Measurements from ENCODE around the gene C11orf65.

The C11orf65 gene, protein sequence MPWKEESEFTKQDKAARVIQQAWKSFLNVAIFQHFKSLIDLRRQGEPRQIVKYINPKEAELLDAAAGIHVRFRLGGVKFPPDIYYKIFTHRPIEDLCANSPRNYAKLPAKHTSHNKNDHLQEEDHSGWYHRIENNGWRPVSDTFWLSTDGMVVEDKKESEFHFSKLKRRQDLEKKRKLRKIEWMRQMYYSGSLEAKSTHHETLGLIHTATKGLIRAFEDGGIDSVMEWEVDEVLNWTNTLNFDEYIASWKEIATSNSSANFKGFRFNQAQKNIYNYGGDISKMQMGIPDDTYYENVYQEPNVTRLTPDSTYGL

DNA sequence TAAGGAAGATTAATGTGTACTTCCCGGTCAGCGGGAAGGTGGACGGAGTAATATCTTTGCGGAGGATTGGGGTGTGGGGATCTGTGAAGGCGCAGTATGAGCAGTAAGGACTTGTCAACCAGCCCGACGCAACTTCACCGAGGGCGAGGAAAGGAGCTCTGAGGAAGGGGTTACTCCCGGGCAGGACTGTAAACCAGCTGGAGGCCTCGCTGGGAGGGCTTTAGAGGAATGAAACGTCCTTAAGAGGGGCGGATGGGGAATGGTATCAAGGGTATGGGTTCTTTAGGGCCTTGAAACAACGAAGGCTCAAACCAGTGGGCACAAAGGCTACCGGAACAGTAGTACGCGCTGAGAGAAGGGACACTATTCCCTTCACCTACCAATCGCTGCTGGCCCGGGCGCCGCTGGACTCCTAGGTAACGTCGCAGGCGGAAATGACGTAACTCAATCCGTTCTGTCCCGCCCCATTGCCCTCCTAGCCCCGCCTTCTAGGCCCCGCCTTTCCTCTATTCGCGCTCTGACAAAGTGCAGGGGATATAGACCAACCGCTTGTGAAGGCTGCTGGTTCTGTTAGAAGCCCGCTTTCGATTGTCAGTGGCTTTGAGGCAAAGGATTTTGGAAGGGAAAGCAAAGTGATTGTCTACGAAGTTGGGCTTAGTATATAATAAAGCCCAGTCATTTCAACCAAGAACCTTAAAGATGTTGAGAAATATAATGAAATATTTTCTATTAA lies at the start of gene C11orf65:
Gene C11orf65 (minus strand): TSS at position 439 of the 733 bp plus-strand sequence. CDS start 5,970 bp downstream, outside the sequence.
- peak; percentile 98 for DNase-seq

DNA sequence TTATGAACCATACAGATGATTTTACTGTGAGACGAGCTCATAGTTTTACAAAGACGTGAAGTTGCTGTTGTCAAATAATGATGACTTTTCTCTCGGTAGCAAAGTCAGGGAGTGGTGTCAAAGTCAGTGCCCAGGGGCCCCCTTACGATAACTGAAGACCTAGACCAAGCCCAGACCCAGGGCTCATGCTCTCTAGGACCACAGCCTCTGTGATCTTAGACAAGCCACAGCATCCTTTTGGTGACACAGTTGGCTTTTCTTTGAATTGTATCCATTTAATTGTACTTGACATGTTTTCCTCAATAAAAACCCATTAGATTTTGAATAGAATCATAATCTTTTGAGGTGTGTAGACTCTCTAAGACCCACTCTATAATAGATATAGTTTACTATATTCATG lies 48.8 kb upstream of the C11orf65 start:
- no peak for DNase-seq

DNA sequence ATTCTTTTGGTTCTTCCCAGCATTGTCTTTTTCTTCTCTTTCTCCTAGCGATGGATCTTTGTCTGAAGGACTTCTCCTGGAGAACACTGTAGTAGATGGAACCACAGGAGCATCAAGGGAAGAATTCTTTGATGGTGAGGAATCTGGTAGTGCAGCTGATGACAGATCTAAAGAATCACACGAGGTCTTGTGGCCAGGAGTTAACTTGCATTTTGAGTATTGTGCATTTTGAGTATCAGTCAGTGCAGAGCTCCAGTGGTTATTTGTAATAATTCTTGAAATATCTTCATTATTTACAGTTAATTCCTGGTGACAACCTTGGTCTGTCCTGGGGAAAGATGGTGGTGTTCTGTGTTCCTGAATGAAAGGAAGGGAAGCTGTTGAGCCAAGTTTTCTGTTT lies 45.4 kb upstream of the C11orf65 start:
- no peak for DNase-seq

DNA sequence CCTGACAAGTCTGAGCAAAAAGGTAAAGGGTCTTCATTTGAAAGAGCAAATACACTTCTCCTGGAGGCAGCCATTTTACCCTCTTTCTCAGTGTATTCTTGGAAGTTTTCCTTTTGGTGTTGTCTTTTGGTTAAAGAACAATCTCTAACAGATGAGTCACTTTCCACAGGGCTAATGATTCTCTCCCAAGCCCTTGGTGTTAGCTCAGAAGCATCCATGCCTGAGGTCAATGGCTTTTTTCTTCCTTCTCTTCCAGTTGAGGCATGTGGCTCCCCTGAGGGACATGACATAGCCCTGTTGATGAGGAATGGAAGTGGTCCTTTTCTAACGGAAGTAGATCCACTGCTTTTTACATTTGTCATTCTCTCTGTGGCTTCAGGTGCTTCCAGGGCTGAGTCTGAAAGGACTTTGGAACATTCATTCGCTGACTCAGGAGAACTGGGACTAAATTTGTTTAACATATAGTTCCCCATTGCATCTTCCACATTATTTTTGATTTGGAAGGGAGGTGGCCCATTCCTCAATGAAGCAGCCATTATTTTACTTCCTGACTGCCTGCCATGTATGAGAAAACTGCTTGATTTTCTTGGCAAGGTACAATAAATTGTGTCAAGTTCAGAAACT lies 44.6 kb upstream of the C11orf65 start:
- DNase-seq, result no peak

DNA sequence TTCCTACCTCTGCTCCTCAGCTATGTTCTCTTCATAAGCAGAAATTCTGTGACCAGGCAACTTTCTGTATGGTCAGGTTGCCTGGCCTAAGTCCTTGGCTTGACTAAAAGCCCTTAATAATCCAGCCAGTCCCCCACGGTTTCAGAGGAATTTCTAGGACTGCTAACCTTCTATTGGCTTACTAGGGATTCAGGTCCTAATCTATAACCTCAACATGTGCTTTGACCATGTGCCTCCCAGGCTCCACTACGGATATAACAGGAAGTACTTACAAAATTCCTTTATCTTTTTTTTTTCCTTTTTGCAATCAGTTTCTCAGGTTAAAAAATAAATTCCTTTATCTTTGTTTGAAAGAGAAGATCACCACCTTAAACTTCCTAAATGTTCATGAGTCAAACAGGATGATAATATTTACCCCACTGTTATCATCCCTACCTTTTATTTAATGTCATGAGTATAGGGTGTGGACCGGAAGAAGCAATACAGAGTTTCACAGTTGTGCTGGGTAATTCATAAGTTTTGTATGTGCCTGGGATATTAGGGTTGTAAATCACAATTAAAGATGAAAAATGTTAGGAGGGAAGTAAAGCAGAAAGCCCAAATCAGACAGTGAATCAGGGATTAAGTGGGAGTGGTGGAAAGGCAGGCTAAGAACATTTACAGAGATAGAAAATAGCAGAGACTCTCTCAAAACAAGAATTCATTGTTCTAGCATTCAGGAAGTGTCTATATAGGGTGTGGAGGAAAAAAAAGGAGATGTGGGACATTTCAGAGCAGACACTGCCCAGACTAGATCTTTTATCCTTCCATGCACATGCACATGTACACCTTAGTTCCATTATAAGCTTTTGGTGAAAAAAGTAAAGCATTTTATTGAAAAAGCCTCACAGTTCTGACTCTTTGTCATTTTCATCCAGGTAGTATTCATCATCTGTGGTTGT lies 41.6 kb upstream of the C11orf65 start:
- no peak for DNase-seq

DNA sequence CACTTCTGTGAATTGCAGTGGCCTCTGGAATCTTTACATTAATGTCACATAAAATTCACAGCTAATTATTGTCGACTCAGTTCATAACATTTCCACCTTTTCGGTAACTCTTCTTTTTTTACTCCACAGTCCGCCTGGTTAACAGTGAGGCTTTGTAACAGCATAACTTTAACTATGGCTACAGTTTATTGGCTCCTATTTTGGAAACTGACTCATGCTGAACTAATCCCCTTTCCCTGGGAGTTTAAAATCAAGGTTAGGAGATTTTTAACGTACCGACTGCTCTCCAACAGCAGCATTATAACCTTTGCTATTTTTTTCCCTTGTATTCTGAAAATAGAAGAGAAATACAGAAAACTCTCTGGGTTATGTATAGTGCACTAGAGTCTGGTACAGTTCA lies 34.1 kb upstream of the C11orf65 start:
- DNase-seq, result no peak

DNA sequence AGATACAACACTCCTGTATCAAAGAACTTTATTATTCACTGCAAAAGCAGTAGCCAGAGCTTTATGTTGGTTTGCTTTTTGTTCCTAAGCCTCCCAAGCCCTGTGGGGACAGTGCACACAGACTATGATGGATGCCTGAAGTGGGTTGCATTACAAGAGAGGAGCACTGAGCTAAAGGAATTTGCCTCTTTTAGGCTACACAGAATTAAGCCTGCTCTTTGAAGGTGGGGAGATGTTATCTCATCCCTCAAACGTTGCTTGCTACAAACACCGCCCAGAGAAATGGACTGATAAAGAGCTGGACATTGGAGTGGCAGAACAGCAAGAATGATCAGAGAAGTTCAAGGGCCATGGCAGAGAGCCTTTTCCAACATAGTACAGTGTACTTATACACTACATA lies 33.4 kb upstream of the C11orf65 start:
- peak; percentile 81 for DNase-seq

DNA sequence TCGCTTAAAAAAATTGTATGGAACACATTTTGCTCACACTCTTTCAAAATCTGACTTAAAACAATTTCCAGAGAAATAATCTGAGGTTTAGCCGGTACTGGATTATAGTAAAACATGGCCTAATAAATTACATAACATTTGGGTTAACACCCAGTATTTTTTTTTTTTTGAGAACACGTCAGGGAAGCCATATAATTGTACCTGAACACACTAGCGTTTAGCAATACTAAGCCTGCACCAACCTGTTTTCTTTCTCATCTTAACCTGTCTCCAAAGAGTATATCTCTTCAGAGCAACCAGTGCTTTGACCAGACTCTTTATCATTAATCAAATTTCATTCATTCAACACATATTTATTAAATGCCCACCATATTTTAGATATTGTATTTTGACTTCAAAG lies 32.8 kb upstream of the C11orf65 start:
- no peak for DNase-seq

DNA sequence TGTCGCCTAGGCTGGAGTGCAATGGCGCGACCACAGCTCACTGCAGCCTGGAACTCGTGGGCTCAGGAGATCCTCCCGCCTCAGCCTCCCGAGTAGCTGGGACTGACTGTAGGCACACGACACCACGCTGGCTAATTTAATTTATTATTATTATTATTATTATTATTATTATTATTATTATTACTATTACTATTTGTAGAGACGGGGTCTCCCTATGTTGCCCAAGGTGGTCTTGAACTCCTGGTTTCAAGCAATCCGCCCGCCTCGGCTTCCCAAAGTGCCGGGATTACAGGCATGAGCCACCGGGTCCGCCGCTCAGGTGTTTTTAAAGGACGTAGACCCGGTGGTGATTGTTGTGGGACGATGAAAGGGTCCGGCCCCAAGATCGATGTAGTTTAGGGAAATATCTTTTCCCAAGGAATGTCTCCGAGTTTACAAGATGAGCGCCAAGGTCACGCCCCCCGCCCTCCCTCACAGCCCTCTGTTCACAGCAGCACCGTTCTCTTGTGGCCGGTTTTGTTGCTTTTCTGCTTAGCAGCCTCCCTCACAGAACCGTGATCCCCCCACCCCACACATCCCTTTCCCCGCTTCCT lies 31.6 kb upstream of the C11orf65 start:
- DNase-seq, result peak; percentile 65

DNA sequence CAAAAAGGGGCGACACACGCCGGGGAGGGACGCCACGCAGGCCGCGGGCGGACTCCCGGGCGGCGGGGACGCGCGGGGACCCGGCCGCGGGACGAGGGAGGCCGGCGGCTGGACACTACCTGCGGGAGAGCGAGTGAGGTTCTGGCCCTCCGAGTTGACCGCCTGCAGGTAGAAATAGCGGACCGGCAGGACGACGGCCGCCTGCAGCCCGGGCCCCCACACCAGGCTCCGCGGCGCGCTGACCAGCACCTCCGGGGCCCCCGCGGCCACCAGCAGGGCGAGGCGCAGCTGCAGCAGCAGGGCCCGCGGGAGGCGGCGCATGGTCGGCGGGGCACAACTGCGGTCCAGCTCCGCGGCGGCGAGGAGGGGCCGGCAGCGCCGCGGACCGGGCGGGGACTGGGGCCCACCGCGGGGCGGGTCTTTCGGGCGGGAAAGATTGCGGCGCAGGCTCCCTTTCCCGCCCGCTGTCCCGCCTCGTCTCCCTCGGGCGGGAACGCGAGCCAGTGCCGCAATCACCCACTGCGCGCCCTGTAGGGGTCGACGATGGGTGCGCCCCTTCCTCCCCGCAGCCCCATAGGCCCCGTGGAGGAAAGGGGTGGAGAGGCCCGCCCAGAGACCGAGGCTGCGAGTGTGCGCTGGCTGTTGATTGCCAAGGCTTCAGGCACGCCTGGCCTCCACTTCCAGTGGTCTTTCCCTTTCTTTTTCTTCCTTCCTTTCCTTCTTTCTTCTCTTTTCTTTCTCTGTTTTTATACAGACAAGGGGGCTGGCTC lies 30.9 kb upstream of the C11orf65 start, which contains the start of gene POGLUT3:
Gene POGLUT3 (minus strand): TSS at position 339 of the 770 bp plus-strand sequence. CDS start 18 bp downstream, at position 321.
- peak; percentile 89 for DNase-seq

DNA sequence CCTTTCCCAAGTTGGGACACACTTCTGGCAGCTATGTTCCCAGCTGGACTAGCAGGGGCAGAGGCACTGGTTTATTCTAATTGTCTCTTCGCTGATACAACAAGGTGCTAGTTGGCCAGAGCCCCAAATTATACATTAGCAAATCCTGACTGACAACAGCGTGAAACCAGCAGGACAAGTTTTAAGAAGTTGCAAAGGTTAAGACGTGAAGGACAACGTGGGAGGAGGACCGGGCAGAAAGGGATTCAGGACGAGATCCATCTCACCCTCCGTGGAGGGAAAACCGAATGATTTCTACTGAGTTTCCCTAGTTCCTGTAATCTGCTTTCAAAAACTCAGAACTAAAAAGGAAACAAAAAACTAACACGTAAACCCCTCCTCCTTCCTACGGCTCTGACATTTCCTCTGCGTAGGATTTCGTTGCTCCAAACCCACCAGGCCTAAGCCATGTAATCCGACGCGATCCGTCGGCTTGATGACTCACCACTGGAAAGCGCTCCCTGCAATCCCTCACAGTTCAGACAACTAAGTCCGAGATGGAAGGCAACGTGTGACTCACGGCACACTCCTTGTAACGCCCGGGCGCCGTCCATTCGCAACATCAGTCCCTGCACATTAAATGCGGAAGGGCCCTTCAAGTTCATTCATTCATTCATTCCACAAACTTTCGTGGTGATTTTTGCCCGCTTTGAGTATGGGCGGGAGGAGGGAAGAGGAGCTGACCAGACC lies 30.2 kb upstream of the C11orf65 start:
- peak; percentile 99 for DNase-seq

DNA sequence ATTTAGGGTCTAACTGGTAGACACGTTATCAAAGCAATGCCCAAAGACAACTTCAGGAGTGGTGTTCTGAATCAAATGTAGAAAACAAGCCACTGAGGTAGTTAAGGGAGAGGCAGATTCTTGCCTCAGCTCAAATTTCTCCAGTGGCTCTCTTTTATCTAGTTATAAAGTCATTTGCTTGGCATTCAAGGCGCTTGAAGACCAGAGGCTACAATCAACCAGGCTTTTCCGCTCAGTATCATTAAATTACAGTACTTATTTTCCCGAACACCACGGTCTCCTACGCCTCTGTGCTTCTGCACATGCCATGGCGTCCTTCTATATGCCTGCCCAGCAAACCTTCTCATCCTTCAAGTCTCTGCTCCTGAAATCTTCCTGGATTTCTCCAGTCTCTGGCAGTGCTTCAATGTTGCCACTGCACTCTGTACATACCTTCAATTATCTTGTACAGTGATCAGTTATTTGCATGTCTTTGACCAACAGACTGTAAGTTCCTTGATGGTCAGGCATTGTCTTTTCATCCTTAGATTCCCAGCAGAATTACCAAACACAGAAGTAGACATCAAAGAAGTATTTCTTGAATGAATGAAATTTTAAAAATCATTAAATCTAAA lies 29.4 kb upstream of the C11orf65 start:
- DNase-seq, result peak; percentile 58

DNA sequence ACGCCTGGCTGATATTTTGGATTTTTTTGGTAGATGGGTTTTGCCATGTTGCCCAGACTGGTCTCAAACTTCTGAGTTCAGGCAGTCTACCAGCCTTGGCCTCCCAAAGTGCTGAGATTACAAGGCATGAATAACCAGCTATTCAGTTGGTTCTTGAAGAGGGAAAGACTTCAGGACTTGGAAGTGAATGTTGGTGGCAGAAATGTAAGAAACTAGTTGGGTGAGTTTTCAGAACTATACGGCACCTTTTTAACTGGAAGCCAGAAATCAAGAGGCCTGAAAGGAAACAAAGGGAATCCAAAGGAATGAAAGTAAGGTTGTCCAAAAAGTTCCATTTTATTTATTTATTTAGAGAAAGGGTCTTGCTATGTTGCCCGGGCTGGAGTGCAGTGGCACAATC lies 28.0 kb upstream of the C11orf65 start:
- DNase-seq, result no peak

DNA sequence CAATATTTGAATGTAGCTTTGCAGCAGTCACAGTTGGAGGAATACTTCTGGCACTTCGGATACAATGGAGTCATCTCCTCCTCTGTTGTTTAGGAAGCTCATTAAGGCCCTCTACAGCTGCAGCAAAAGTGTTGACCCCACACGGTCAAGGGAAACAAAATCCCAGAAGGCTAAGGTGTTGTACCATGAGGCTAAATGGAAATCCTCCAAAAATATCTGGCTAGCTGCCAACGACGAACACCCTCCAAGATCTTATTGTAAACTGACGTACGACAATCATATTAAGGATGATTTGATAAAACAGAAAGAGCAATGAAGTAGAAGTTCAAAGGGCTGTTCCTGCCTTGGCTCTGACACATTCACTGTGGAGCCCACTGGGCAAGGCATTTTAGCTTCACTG lies 26.9 kb upstream of the C11orf65 start:
- DNase-seq, result no peak

DNA sequence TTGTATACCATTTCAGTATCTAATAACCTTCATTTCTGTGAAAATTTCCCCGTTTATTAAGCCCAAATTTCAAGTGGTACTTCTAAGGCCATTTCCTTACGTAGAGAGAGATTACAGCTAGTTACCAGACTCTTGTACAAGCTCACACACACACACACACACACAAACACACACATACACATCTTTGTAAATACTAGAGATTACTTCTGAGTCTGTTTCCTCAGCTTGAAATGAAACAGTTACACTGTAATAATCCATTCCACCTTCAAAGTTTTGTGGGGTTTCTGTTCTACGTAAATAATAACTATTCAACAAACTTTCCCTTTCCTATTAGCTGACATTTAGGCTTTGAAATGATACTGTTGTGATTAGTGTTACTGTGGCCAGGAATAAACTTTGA lies 24.6 kb upstream of the C11orf65 start:
- no peak for DNase-seq

DNA sequence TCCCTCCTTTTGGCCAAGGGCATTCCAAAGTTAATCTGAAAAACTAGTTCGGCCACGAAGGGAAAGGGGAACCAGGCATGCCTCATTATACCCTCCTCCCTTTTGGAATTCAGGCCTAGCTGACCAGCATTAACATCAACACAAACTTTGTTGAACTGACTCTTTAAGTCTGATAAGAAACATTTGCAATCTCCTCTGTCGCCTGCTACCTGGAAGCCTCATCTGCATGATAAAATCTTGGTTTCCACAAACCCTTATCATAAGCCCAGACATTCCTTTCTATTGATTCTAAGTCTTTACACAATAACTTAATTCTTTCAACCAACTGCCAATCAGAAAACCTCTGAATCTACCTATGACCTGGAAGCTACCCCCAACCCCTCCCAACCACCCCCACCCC lies 19.5 kb upstream of the C11orf65 start:
- DNase-seq, result no peak

DNA sequence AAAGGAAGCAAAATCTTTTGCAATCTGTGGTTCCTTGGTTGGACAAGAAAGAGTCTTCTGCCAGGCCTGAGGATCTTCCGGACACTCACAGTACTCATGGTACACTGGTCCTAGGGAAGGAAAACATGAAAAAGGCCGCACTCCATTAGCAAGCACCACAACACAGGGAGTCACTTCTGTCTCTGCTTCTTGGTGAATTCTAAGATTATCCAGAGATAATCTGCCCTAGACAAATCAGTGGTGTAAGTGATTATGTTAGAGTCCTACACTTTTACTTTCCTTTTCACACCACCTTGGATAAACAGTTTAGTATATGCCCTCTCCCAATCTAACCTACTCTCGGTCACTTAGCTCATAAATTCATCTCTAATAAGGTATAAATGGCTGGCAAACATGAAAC lies 19.0 kb upstream of the C11orf65 start:
- no peak for DNase-seq

DNA sequence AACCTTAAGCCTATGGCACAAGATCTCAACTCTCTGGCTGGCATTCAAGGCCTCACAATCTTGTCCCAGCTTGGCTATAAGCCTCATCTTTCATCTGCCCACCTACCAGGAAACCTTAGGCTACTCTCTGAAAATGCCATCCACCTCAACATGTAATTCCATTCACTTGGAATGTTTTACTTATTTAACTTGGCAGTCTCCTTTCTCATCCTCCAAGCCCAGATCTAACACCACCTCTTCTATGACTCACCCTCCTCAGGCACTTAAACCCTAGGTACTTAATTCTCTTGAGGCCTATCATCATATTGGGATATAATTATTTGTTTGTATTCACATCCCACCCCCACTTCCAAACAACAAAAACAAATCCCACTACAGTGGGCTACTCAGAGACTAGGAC lies 15.8 kb upstream of the C11orf65 start:
- DNase-seq, result no peak

DNA sequence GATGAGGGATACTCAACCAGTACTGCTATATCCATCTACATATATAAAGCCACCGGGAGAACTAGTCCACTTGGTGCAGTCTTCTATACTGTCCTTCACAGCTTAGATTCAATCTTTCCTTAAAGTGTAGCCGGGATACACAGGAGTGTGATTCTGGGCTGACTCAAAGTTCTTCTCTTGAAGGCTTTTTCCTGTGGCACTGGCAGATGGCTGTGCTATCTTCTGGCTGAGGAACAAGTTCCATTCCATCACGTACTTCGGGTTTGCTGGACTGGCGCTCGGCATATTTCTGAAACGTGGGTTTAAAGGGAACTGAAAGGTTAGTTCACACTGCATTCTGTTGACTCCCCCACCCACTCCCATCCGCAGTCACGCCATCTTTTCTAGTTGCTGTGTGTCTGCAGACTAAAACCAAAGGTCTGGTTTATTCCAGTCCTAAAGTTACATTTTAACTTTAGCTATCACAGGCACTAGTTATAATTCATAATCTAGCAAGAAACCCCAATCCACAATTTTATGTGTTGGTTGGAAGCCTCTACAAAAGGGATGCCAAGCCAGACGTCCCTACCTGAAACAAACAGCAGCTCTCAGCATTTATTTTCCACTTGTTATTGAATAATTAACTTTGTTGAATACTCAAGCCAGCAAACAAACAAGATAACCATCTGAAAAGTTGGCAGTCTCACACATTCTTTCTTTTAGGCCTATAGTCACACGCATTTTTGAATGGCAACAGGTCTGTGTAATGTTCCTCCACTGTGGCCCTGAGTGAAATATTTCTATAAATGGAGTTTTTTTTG lies 7.5 kb upstream of the C11orf65 start:
- no peak for DNase-seq

DNA sequence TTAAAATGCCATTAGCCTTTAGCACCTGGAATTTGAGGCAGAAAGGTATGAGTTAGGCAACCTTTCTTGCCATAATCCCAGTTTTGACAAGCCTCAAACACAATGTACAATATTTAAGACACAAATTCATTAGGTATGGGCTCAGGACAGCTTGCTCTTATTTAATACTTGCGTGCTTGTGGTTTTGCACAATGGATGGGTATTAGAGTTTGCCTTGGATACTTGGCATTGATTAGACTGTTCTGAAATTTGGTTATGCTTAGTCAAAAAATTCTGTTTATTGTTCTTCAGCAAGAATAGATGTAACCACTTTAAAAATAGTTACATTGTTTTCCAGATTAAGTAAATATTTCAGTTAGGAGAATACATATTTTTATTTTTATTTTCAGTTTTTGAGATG lies 5.4 kb upstream of the C11orf65 start:
- no peak for DNase-seq
